AG10803 (cell line): ENCODE results near the gene COP1.

ENCODE experiments used
- DNase-seq: peaks from one replicate; pipeline ENCODE4 v3.0.0; 2010; ENCODE audit warnings: low read depth
- H3K4me3 ChIP-seq: 2 replicates; pipeline ENCODE4 v1.5.1; 2011; ENCODE audit warnings: mild to moderate bottlenecking, low read length, control low read depth
- TF ChIP-seq, protein P1 (sequence below): conservative IDR thresholded peaks from 2 replicates; pipeline ENCODE4 v1.5.1; 2011; ENCODE audit warnings: mild to moderate bottlenecking, low read length, control low read depth, inconsistent platforms

COP1 gene

DNA sequence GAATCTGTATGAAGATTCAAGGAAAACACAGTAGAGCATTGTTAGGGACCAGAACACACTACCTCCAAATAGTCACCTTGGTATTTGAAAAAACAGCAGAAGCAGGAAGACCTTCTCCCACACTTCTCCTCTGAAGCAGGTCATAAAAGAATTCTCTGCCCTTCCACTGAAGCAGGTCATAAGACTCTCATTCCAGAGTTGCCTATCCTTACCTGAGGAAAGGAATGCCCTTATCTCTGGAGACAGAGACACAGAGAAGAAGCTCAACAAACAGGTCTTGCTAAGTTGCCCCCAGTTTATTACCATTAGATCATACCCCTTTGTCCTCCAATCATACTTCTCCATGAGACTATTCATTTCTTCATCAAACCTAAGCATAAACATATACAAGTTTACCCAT is 237.9 kb downstream of the COP1 start:
- DNase-seq = no peak
- H3K4me3 ChIP-seq = no peak overlapping the region
- TF ChIP-seq, protein P1, sequence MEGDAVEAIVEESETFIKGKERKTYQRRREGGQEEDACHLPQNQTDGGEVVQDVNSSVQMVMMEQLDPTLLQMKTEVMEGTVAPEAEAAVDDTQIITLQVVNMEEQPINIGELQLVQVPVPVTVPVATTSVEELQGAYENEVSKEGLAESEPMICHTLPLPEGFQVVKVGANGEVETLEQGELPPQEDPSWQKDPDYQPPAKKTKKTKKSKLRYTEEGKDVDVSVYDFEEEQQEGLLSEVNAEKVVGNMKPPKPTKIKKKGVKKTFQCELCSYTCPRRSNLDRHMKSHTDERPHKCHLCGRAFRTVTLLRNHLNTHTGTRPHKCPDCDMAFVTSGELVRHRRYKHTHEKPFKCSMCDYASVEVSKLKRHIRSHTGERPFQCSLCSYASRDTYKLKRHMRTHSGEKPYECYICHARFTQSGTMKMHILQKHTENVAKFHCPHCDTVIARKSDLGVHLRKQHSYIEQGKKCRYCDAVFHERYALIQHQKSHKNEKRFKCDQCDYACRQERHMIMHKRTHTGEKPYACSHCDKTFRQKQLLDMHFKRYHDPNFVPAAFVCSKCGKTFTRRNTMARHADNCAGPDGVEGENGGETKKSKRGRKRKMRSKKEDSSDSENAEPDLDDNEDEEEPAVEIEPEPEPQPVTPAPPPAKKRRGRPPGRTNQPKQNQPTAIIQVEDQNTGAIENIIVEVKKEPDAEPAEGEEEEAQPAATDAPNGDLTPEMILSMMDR = no peak

DNA sequence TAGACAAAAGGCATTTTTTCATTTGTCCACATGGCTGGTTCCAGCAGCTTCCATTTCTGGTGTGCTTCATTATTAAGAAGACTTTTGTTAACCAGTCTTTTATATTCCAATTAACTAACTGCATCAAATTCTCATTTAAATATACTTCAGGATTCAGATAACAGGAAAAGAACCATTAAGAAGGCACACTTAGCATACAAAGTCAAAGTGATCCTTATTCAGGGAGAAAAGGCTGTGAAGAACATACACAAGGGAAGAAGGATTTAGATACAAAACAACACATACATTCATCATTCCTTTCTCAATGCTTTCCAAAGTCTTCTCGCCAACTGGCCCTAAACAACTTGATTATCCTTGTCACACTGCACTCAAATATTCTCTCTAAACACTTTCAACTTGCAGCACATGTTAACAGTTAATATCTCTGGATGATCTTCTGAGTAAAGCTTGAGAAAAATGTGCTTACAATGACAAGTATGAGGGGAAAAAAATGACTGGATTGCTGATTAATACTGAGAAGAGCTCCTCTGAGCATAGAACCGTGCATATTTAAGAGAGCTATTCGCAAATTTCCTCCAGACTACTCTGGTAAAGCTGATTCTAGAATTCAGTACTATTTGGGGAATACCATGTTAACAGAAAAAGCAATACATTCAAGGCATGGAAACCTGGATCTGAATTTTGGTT is 238.5 kb downstream of the COP1 start:
- DNase-seq = peak; percentile 92
- TF ChIP-seq, protein P1 = no peak
- H3K4me3 ChIP-seq = no peak overlapping the region

DNA sequence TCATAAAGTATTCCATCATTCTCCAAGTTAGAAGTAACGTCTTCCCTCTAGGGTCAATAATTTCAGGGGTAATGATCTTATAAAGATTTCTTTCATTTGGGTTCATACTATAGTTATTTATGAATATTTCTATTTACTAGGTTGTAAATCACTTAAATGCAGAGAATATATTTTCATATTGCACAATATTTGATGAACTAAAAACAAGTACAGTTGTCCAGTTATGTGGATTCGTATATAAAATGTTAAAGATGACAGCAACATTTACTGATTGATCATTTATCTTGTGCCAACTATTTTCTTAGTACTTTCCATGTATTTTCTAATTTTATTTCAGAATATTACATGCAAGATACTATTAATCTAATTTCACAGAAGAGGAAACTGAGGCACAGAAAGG is 243.3 kb downstream of the COP1 start:
- no peak for DNase-seq
- no peak overlapping the region for H3K4me3 ChIP-seq
- TF ChIP-seq, protein P1 = no peak

DNA sequence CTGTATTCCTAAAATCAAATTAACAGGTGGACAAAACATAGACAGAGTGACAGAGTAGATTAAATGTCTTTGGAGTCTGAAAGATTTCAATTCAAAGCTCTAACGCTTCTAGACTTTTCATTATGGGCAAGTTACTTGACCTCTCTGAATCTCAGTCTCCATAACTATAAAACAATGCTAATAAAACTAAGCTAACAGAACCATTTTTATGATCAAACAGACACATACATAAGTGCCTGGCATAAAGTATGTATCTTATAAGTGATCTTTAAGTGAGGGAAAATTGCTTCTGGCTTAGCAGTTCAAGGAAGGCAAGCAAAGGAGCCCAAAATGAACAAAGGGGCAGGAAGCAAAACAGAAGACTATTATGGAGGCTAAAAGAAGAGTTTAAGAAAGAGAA is 246.9 kb downstream of the COP1 start:
- no peak overlapping the region for H3K4me3 ChIP-seq
- no peak for DNase-seq
- TF ChIP-seq, protein P1 = no peak

DNA sequence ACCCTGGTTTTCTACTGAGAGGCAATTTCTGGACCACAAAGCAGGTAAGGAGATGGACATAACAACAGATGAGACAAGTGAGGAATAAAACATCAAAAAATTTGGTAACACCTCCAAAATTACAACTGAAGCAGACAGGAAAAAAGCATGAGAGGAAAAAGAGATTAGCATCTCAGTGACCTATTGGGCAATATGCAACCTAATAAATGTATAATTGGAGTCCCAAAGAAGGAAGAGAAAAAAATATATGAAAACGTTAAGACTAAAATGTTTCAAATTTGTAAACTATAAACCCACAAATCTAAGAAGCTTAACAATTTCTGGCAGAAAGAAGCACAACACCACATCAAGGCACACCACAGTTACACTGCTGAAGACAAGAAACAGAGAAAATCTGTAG is 255.5 kb downstream of the COP1 start:
- DNase-seq = no peak
- H3K4me3 ChIP-seq = no peak overlapping the region
- TF ChIP-seq, protein P1 = no peak

DNA sequence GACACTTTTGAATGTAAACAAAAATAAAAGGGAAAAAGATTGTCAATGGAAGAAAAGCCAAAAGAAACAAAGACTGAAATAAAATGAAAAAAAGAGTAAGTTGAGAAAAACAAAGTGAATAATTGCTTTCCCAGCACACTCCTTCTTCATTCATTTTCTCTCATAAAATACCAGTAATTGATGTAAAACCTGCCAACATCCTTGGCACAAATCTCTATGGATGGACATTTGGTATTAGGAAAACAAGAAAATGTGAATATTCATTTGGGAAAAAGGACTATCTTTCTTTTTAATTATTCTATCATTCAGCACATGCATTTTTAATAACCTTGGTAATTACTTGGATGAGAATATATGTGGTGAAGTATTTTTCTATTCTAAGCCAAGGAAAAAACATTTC is 259.3 kb downstream of the COP1 start:
- DNase-seq = no peak
- no peak overlapping the region for H3K4me3 ChIP-seq
- TF ChIP-seq, protein P1 = no peak

DNA sequence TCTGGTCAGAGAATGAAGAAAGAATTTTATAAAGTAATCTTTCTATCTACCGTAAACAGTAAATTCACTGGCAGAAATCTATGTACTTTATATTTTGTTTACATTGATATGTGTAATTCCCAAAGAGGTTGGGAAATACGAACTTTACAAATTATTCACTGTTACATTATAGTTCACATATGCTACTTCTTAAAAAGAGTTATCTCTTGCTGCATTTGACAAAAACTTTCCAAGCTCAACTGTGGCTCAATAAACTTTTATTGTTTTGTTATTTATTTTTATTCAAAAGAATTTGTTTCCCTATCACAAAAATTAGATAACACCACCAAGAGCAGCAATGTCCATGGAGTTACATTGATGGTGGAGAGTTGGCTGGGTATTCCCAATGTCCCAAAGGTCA is 262.5 kb downstream of the COP1 start:
- DNase-seq = no peak
- TF ChIP-seq, protein P1 = no peak
- H3K4me3 ChIP-seq = no peak overlapping the region
